H9 (cell line): ENCODE results near the gene OR52N1. TPM values are rescaled to one million over a fixed set of nuclear protein-coding genes. Genes with fewer than 3 reads are reported as not detected.

Experiments
- DNase-seq: peaks from one replicate; pipeline ENCODE4 v3.0.0-alpha.2; 2017
- H2AFZ ChIP-seq: one replicate; pipeline ENCODE4 v1.6.1; 2013; ENCODE audit warnings: mild to moderate bottlenecking, low read length, control low read depth, moderate library complexity
- H2AK5ac ChIP-seq: 2 replicates; pipeline ENCODE4 v1.6.1; 2013; ENCODE audit warnings: low read length, control low read depth, mixed read lengths; ENCODE audit not compliant: insufficient read length
- H2BK120ac ChIP-seq: one replicate; pipeline ENCODE4 v1.6.1; 2013; ENCODE audit warnings: low read depth, mild to moderate bottlenecking, low read length, control low read depth, inconsistent platforms; ENCODE audit not compliant: poor library complexity, severe bottlenecking
- H2BK12ac ChIP-seq: 2 replicates; pipeline ENCODE4 v1.6.1; 2013; ENCODE audit warnings: low read length, control low read depth, mixed read lengths, low read depth; ENCODE audit not compliant: insufficient read length
- H2BK15ac ChIP-seq: 2 replicates; pipeline ENCODE4 v1.6.1; 2013; ENCODE audit warnings: low read depth, low read length, control low read depth
- H2BK20ac ChIP-seq: one replicate; pipeline ENCODE4 v1.6.1; 2013; ENCODE audit warnings: low read depth, mild to moderate bottlenecking, low read length, control low read depth, inconsistent platforms; ENCODE audit not compliant: poor library complexity, severe bottlenecking
- H2BK5ac ChIP-seq: 2 replicates; pipeline ENCODE4 v1.6.1; 2013; ENCODE audit warnings: low read length, control low read depth, mixed read lengths; ENCODE audit not compliant: insufficient read length
- H3K14ac ChIP-seq: 2 replicates; pipeline ENCODE4 v1.6.1; 2013; ENCODE audit warnings: low read length, control low read depth; ENCODE audit not compliant: insufficient read depth
- H3K18ac ChIP-seq: 2 replicates; pipeline ENCODE4 v1.6.1; 2013; ENCODE audit warnings: low read depth, mild to moderate bottlenecking, mixed read lengths, low read length, control low read depth; ENCODE audit not compliant: insufficient read length
- H3K23ac ChIP-seq: 2 replicates; pipeline ENCODE4 v1.6.1; 2013; ENCODE audit warnings: low read length, control low read depth, mixed read lengths, low read depth; ENCODE audit not compliant: insufficient read length
- H3K23me2 ChIP-seq: 2 replicates; pipeline ENCODE4 v1.6.1; 2013; ENCODE audit warnings: low read depth, mild to moderate bottlenecking, mixed read lengths, low read length, control low read depth; ENCODE audit not compliant: insufficient read length, poor library complexity, severe bottlenecking
- H3K27ac ChIP-seq: 2 replicates; pipeline ENCODE4 v1.5.1; 2013; ENCODE audit warnings: low read length, control low read depth, mixed read lengths, low read depth; ENCODE audit not compliant: insufficient read length
- H3K27me3 ChIP-seq: 2 replicates; pipeline ENCODE4 v1.6.1; 2013; ENCODE audit warnings: low read length, control low read depth, inconsistent platforms; ENCODE audit not compliant: insufficient read depth
- H3K4ac ChIP-seq: 2 replicates; pipeline ENCODE4 v1.6.1; 2013; ENCODE audit warnings: low read depth, mild to moderate bottlenecking, control low read depth, inconsistent platforms, low read length, moderate library complexity
- H3K4me1 ChIP-seq: 2 replicates; pipeline ENCODE4 v1.6.1; 2013; ENCODE audit warnings: low read length, control low read depth, inconsistent platforms; ENCODE audit not compliant: insufficient read depth
- H3K4me2 ChIP-seq: 2 replicates; pipeline ENCODE4 v1.6.1; 2013; ENCODE audit warnings: low read length, control low read depth, mixed read lengths; ENCODE audit not compliant: insufficient read length, insufficient read depth
- H3K56ac ChIP-seq: 2 replicates; pipeline ENCODE4 v1.6.1; 2013; ENCODE audit warnings: low read depth, mild to moderate bottlenecking, mixed read lengths, low read length, control low read depth; ENCODE audit not compliant: insufficient read length
- H3K79me1 ChIP-seq: 2 replicates; pipeline ENCODE4 v1.6.1; 2013; ENCODE audit warnings: low read depth, mild to moderate bottlenecking, moderate library complexity, low read length, control low read depth, inconsistent platforms; ENCODE audit not compliant: insufficient read depth, poor library complexity, severe bottlenecking
- H3K79me2 ChIP-seq: 2 replicates; pipeline ENCODE4 v1.6.1; 2013; ENCODE audit warnings: low read length, control low read depth, inconsistent platforms; ENCODE audit not compliant: insufficient read depth
- H3K9ac ChIP-seq: 2 replicates; pipeline ENCODE4 v1.6.1; 2013; ENCODE audit warnings: low read length, control low read depth, mixed read lengths; ENCODE audit not compliant: insufficient read length; ENCODE audit errors: extremely low read depth
- H3K9me3 ChIP-seq: one replicate; pipeline ENCODE4 v1.6.1; 2013; ENCODE audit warnings: low read depth, low read length, inconsistent platforms; ENCODE audit not compliant: control insufficient read depth
- H3T11ph ChIP-seq: one replicate; pipeline ENCODE4 v1.6.1; 2013; ENCODE audit warnings: mild to moderate bottlenecking, low read length, control low read depth, inconsistent platforms
- H4K20me1 ChIP-seq: one replicate; pipeline ENCODE4 v1.6.1; 2013; ENCODE audit not compliant: control insufficient read depth, insufficient read length, insufficient read depth
- H4K5ac ChIP-seq: 2 replicates; pipeline ENCODE4 v1.6.1; 2013; ENCODE audit warnings: low read depth, mild to moderate bottlenecking, mixed read lengths, low read length, control low read depth; ENCODE audit not compliant: insufficient read length
- H4K8ac ChIP-seq: replicated peaks from 2 replicates; pipeline ENCODE4 v1.6.1; 2013; ENCODE audit warnings: low read length, control low read depth, mixed read lengths, low read depth; ENCODE audit not compliant: insufficient read length
- H4K91ac ChIP-seq: 2 replicates; pipeline ENCODE4 v1.6.1; 2013; ENCODE audit warnings: low read depth, mild to moderate bottlenecking, moderate library complexity, mixed read lengths, low read length, control low read depth; ENCODE audit not compliant: insufficient read length
- H3K27ac Mint-ChIP-seq, 3 experiments: 2 replicates in 2 of 3; 3 replicates in 1 of 3; pipeline ENCODE4 v1.8.0; 2020 to 2021; ENCODE audit warnings: mixed read lengths in 3 of 3, mild to moderate bottlenecking in 1 of 3, moderate library complexity in 1 of 3
- H3K27me3 Mint-ChIP-seq: 2 replicates; pipeline ENCODE4 v1.8.0; 2021; ENCODE audit warnings: low read depth, mild to moderate bottlenecking, moderate library complexity, mixed read lengths
- H3K36me3 Mint-ChIP-seq, 3 experiments: 2 replicates in 2 of 3; 3 replicates in 1 of 3; pipeline ENCODE4 v1.8.0; 2020 to 2021; ENCODE audit warnings: low read depth in 3 of 3, mixed read lengths in 3 of 3; ENCODE audit not compliant: insufficient read depth in 1 of 3
- H3K4me1 Mint-ChIP-seq, 2 experiments: 2 replicates each; pipeline ENCODE4 v1.8.0; 2020; ENCODE audit warnings: mixed read lengths in 2 of 2
- H3K4me3 Mint-ChIP-seq, 2 experiments: 2 replicates in 1 of 2; 3 replicates in 1 of 2; pipeline ENCODE4 v1.8.0; 2020 to 2021; ENCODE audit warnings: mild to moderate bottlenecking in 2 of 2, mixed read lengths in 2 of 2, moderate library complexity in 1 of 2
- H3K9me3 Mint-ChIP-seq, 2 experiments: 2 replicates in 1 of 2; 3 replicates in 1 of 2; pipeline ENCODE4 v1.8.0; 2020; ENCODE audit warnings: mild to moderate bottlenecking in 2 of 2, mixed read lengths in 2 of 2, moderate library complexity in 1 of 2
- WGBS: extraction: QIAGEN DNeasy Blood & Tissue Kit; methylation state at CpG from one replicate; pipeline ENCODE4 v1.1.7; 2013; ENCODE audit warnings: missing lambda C conversion rate, low lambda C conversion rate, mixed read lengths; ENCODE audit not compliant: insufficient read length; ENCODE audit errors: extremely low coverage; 5-methylcytosine and 5-hydroxymethylcytosine counted together
- total RNA-seq: library from RNA; stranded (reverse); gene quantifications from 2 replicates; pipeline ENCODE4 v1.2.1, GENCODE V29; 2021
- TF ChIP-seq, protein P1 (sequence below): fragments of 200-600 bp; sonication (generic); conservative IDR thresholded peaks from 3 replicates; pipeline ENCODE4 v1.8.0; 2021; ENCODE audit warnings: antibody characterized with exemption, mild to moderate bottlenecking

The OR52N1 gene
- total RNA-seq, 1 experiment from 2014 or later, result not detected

DNA sequence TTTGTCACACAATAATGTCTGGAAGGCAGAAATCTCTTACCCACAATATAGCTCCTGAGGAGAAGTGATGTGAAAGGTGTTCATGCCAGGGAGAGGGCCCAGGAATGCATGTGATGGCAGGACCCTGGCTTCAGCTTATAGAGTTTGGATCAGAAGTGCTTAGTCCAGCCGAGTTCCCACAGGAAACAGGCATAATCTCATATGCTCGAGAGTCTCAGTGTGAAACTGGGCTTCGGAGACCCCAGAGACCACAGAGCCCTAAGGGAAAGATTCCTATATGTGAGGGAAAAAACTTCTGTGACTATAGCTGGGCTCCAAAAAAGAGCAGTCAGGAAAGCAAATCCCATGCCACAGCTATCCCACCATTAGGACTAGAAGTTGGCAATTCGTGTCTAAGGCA lies 7.8 kb downstream of the OR52N1 start, which contains the start of gene OR52N5:
Gene OR52N5, minus strand, starts transcription at position 101 of the 400 bp plus-strand sequence. CDS start 4,721 bp downstream, outside the sequence.
- Histone ChIP-seq H3K18ac (no peak within 1 kb of the TSS), H3K4me2 (no peak within 1 kb of the TSS), H3K56ac (no peak within 1 kb of the TSS), H3K23ac (no peak within 1 kb of the TSS), H3K4me1 (no peaks in the 10 kb centered on the region), H4K8ac (no peak within 1 kb of the TSS), H3T11ph (no peak within 1 kb of the TSS), H3K79me1 (no peaks in the 10 kb centered on the region), H2BK120ac (no peak within 1 kb of the TSS), H4K91ac (no peak within 1 kb of the TSS), H2BK20ac (no peak within 1 kb of the TSS), H3K27ac (no peak within 1 kb of the TSS), H2AK5ac (no peak within 1 kb of the TSS), H4K20me1 (no peaks in the 10 kb centered on the region), H3K23me2 (no peaks in the 10 kb centered on the region), H3K14ac (no peak within 1 kb of the TSS), H2BK5ac (no peak within 1 kb of the TSS), H3K9me3 (no peaks in the 10 kb centered on the region), H3K79me2 (no peaks in the 10 kb centered on the region), H4K5ac (no peak within 1 kb of the TSS), H2AFZ (no peak within 1 kb of the TSS), H2BK12ac (no peak within 1 kb of the TSS), H3K9ac (no peak within 1 kb of the TSS), H3K4ac (no peak within 1 kb of the TSS), H3K27me3 (no peaks in the 10 kb centered on the region), H2BK15ac (no peak within 1 kb of the TSS)
- DNase-seq, result no peak
- no peaks in the 10 kb centered on the region for H3K36me3 Mint-ChIP-seq
- WGBS, result no CpG with 5 or more reads among the region's 4 CpGs
- H3K27ac Mint-ChIP-seq, result no peak within 1 kb of the TSS
- TF ChIP-seq, protein P1, sequence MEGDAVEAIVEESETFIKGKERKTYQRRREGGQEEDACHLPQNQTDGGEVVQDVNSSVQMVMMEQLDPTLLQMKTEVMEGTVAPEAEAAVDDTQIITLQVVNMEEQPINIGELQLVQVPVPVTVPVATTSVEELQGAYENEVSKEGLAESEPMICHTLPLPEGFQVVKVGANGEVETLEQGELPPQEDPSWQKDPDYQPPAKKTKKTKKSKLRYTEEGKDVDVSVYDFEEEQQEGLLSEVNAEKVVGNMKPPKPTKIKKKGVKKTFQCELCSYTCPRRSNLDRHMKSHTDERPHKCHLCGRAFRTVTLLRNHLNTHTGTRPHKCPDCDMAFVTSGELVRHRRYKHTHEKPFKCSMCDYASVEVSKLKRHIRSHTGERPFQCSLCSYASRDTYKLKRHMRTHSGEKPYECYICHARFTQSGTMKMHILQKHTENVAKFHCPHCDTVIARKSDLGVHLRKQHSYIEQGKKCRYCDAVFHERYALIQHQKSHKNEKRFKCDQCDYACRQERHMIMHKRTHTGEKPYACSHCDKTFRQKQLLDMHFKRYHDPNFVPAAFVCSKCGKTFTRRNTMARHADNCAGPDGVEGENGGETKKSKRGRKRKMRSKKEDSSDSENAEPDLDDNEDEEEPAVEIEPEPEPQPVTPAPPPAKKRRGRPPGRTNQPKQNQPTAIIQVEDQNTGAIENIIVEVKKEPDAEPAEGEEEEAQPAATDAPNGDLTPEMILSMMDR, result no peak
- no peaks in the 10 kb centered on the region for H3K9me3 Mint-ChIP-seq
- H3K27me3 Mint-ChIP-seq, result no peaks in the 10 kb centered on the region
- H3K4me3 Mint-ChIP-seq, result no peak within 1 kb of the TSS
- H3K4me1 Mint-ChIP-seq, result no peaks in the 10 kb centered on the region
